Ishikawa (cell line): Measurements from ENCODE around the gene GLS2.

ENCODE experiments used
- CEBPB ChIP-seq: IDR thresholded peaks from 2 replicates; pipeline ENCODE4 v1.6.1; 2012
- CREB1 ChIP-seq: IDR thresholded peaks from 2 replicates; pipeline ENCODE4 v1.6.1; 2012; ENCODE audit warnings: low read depth
- EGR1 ChIP-seq: IDR thresholded peaks from 2 replicates; pipeline ENCODE4 v1.6.1; 2012
- EP300 ChIP-seq: IDR thresholded peaks from 2 replicates; pipeline ENCODE4 v1.6.1; 2012; ENCODE audit warnings: borderline replicate concordance
- FOXM1 ChIP-seq: IDR thresholded peaks from 2 replicates; pipeline ENCODE4 v1.6.1; 2012; ENCODE audit warnings: low read depth, borderline replicate concordance
- NFIC ChIP-seq: IDR thresholded peaks from 2 replicates; pipeline ENCODE4 v1.6.1; 2012
- RAD21 ChIP-seq: IDR thresholded peaks from 2 replicates; pipeline ENCODE4 v1.6.1; 2012; ENCODE audit warnings: low read depth
- REST ChIP-seq: IDR thresholded peaks from 2 replicates; pipeline ENCODE4 v1.6.1; 2012; ENCODE audit warnings: low read depth, mild to moderate bottlenecking
- TAF1 ChIP-seq: IDR thresholded peaks from 2 replicates; pipeline ENCODE4 v1.6.1; 2012; ENCODE audit warnings: low read depth, mild to moderate bottlenecking
- TCF12 ChIP-seq: IDR thresholded peaks from 2 replicates; pipeline ENCODE4 v1.6.1; 2012; ENCODE audit warnings: low read depth
- TEAD4 ChIP-seq: IDR thresholded peaks from 2 replicates; pipeline ENCODE4 v1.6.1; 2012
- USF1 ChIP-seq: IDR thresholded peaks from 2 replicates; pipeline ENCODE4 v1.6.1; 2012
- YY1 ChIP-seq: IDR thresholded peaks from 2 replicates; pipeline ENCODE4 v1.6.1; 2012; ENCODE audit warnings: low read depth
- ZBTB7A ChIP-seq: IDR thresholded peaks from 2 replicates; pipeline ENCODE4 v1.6.1; 2012; ENCODE audit warnings: low read depth
- TF ChIP-seq, protein P1 (sequence below): IDR thresholded peaks from 2 replicates; pipeline ENCODE4 v1.6.1; 2012

Gene GLS2

DNA sequence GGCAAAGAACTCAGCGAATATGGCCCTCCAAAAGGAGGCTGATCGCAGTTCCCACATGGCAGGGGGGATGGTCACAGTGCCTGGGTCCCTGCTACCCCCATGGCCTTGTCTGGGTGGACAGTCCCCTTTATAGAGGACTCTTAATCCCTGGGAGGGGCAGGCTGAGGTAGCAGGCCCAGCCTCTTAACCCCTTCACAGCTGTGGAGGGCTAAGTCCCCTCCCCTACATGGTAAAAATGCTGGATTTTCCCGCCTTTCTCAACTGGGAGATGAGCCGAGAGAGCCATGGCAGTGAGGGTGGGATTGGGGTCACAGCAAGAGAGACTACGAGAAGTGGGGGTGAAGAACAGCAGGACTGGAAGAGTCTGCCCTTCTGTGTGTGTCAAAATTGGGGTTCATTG is 33.4 kb downstream of the GLS2 start, which contains the start of gene MIP:
MIP (minus strand) TSS at position 101 of the 400 bp plus-strand sequence; CDS start at position 57, 44 bp downstream.
- TF ChIP-seq RAD21 (no peak), YY1 (no peak)

DNA sequence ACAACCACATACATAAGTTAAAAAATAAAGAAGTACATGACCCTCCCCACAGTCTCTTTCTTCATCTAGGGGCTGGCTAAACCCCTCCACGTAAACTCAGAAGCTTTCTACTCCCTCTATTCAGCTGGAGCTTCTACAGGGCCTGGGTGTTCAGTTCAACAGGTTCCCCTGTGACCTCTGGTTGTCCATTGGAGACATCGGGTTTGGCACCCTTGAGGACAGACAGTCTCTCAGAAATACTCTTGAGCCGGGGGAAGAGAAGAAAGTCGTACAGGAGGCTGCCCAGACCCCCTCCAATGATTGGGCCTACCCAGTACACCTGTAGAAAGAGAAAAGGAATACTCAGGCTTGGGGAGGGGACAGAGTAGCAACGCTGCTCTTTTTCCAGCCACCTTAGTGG is 36.8 kb downstream of the GLS2 start:
- TF ChIP-seq USF1 (no peak), EP300 (no peak)

DNA sequence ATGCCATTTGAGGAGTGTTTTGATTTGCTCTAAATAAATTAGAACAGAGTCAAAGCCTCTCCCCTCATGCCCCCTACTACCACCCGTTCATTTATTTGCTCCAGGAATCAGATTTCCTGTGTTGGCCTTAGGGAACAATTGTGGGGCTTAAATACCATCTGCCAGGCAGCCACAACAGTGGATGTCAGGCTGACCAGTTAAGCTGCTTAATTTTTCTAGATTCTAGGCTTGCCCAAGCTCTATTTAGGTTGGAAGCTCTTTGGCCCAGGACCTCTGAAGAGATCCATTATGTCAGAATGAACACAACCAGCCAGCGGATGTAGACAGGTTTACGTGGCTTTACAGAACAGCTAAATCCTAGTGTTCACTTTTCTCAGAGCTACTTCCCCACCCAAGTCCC is 37.7 kb downstream of the GLS2 start:
- no peak for TF ChIP-seq TEAD4
- TF ChIP-seq REST: no peak

GRCh38 chr12:56449622-56449984 is 38.4 kb downstream of the GLS2 start:
- TF ChIP-seq ZBTB7A (no peak), YY1 (no peak), TEAD4 (no peak), EGR1 (no peak)

- TF ChIP-seq FOXM1 (no peak), NFIC (no peak), TAF1 (peak; percentile 94), YY1 (no peak; the same call in 1 of the 2 replicates), ZBTB7A (0 out of 2 replicates have a peak, but pooled peaks have one; percentile 16), USF1 (peak; percentile 98), CEBPB (no peak), EGR1 (no peak), RAD21 (no peak), EP300 (no peak; the same call in 1 of the 2 replicates), REST (no peak), TEAD4 (no peak; the same call in 1 of the 2 replicates), TCF12 (peak; percentile 62; the same call in 1 of the 2 replicates), CREB1 (0 out of 2 replicates have a peak, but pooled peaks have one; percentile 19)
- TF ChIP-seq, protein P1, sequence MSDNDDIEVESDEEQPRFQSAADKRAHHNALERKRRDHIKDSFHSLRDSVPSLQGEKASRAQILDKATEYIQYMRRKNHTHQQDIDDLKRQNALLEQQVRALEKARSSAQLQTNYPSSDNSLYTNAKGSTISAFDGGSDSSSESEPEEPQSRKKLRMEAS: peak; percentile 96
These were observed 38.9 kb downstream of the GLS2 start, which contains the start of gene TIMELESS for GRCh38 chr12:56448860-56449621. TIMELESS (minus strand) TSS chr12:56449426; CDS start chr12:56434170, 15,256 bp downstream.

- TF ChIP-seq CEBPB (peak; percentile 70), USF1 (peak; percentile 14; the same call in 1 of the 2 replicates)
These were observed 44.8 kb downstream of the GLS2 start for GRCh38 chr12:56443208-56443607.
